CD4-positive, alpha-beta T cell treated with Interleukin-15 for 1 hour (primary cell): ENCODE data around the gene CDH20.
A peak's percentile ranks its signal among the peaks of the same experiment; 100 is the strongest.

Source experiments
- DNase-seq: peaks from one replicate; pipeline ENCODE4 v3.0.0-alpha.2; 2020

CDH20 gene

GRCh38 chr18:61542596-61542995, 209.4 kb downstream of the CDH20 start:
- DNase-seq, result no peak

GRCh38 chr18:61543518-61543917, 210.3 kb downstream of the CDH20 start:
- DNase-seq, result no peak

- no peak for DNase-seq
Observed at GRCh38 chr18:61544178-61544577, 210.9 kb downstream of the CDH20 start.

GRCh38 chr18:61545281-61546245, 212.3 kb downstream of the CDH20 start:
- DNase-seq, result no peak

- no peak for DNase-seq
Observed at GRCh38 chr18:61546590-61546989, 213.4 kb downstream of the CDH20 start.

GRCh38 chr18:61549416-61549815, 216.2 kb downstream of the CDH20 start:
- no peak for DNase-seq

- no peak for DNase-seq
Observed at GRCh38 chr18:61549889-61550288, 216.7 kb downstream of the CDH20 start.

- no peak for DNase-seq
Observed at GRCh38 chr18:61551586-61551985, 218.4 kb downstream of the CDH20 start.

- DNase-seq, result no peak
Observed at GRCh38 chr18:61553045-61553659, 219.9 kb downstream of the CDH20 start.

- peak; percentile 34 for DNase-seq
Observed at GRCh38 chr18:61554117-61554776, 221.0 kb downstream of the CDH20 start.

- no peak for DNase-seq
Observed at GRCh38 chr18:61554946-61555361, 221.7 kb downstream of the CDH20 start.

- no peak for DNase-seq
Observed at GRCh38 chr18:61556316-61556715, 223.1 kb downstream of the CDH20 start.

GRCh38 chr18:61556862-61557261, 223.6 kb downstream of the CDH20 start:
- DNase-seq, result no peak

- no peak for DNase-seq
Observed at GRCh38 chr18:61569176-61569892, 236.1 kb downstream of the CDH20 start.

- no peak for DNase-seq
Observed at GRCh38 chr18:61570070-61570469, 236.8 kb downstream of the CDH20 start.

- no peak for DNase-seq
Observed at GRCh38 chr18:61572084-61572655, 238.9 kb downstream of the CDH20 start.

GRCh38 chr18:61572871-61573270, 239.6 kb downstream of the CDH20 start:
- no peak for DNase-seq

GRCh38 chr18:61574665-61575064, 241.4 kb downstream of the CDH20 start:
- no peak for DNase-seq

- no peak for DNase-seq
Observed at GRCh38 chr18:61575419-61575818, 242.2 kb downstream of the CDH20 start.

GRCh38 chr18:61578846-61579245, 245.6 kb downstream of the CDH20 start:
- no peak for DNase-seq

- no peak for DNase-seq
Observed at GRCh38 chr18:61579581-61579980, 246.4 kb downstream of the CDH20 start.

GRCh38 chr18:61580046-61580445, 246.8 kb downstream of the CDH20 start:
- DNase-seq, result no peak
